GM19023 (cell line): ENCODE results near the gene FSTL4.

Experiments
- ATAC-seq: cut with Tn5 transposase; IDR thresholded peaks from one replicate; pipeline ENCODE4 v1.9.1; 2021; ENCODE audit warnings: mild to moderate bottlenecking, moderate library complexity; ENCODE audit not compliant: unreplicated experiment

FSTL4 gene

GRCh38 chr5:133275631-133276030, 336.7 kb downstream of the FSTL4 start:
- no peak for ATAC-seq

DNA sequence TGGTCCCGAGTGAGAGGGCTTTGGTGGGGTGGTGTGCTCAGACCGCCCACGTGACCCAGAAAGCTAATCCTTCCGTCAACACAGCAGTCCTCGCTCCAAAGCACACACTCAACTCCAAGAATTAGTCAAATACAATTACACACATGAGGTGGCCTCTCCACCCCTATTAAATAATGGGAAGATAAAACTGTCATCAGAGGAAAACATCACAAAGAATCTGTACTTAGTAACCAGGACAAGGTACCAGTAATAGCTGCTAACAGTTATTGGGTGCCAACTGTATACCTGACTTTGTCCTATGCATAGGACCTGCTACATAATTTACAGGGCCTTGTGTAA, 337.8 kb downstream of the FSTL4 start:
- ATAC-seq, result no peak

GRCh38 chr5:133273661-133274596, 338.4 kb downstream of the FSTL4 start:
- ATAC-seq, result no peak

DNA sequence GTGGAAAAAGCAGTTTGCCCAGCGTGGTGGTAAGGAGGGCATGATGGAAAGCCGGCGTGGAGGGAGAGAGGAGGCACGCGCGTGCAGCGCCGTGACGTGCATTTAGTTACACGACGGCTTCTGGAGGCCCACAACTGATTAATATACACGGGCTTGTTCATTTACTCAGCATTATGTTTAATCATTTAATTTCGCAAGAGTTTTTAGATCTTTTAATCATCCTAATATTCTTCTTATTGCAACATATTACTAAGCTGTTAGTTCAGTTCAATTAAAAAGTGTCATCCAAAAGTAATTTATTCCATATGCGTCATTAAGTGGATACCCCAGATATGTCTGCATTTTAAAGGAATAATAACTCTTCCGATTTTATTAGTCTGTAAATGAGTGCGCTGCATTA, 340.0 kb downstream of the FSTL4 start:
- ATAC-seq, result no peak

DNA sequence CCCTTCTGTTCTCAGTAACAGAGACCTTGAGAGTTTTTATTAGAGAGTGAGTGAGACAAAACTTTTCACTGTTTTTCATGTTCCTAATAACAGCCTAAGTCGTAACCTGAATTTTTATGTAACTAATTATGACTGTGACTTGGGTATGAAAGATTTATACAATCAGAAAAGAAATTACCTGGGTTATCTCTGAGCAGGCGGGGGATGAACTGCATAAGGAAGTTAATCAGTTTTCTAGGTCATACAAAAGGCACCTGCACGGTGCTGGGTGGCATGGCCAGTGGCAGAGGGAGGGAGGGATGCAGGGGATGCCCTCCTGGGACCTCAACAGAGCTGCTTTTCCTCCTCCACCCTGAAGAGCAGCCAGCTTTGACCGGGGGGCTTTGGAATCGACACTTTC, 340.7 kb downstream of the FSTL4 start:
- no peak for ATAC-seq

GRCh38 chr5:133269691-133270090, 342.6 kb downstream of the FSTL4 start:
- ATAC-seq, result no peak

- ATAC-seq, result no peak
These were observed 344.7 kb downstream of the FSTL4 start for GRCh38 chr5:133267601-133268000.

DNA sequence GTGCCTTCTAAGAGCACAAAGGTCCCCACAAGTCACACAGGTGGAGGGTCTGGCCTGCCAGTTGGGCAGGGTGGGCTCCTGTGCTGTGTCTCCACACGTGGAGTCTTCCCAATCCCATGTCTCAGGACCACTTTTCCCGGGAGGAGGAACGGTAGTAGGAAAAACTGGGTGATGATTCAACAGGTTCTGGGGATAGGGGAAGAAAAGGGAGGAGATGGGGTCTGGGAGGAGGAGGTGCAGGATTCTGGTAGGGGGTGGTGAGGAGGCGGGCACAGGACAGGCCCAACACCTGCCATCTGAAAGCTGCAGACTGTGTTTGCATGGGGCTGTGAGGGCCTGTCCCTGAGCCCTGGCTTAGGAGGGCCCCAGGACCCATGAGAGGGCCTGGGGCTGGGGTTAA, 345.4 kb downstream of the FSTL4 start:
- no peak for ATAC-seq

- ATAC-seq, result no peak
These were observed 345.8 kb downstream of the FSTL4 start for GRCh38 chr5:133266527-133266878.

GRCh38 chr5:133265720-133266526, 346.4 kb downstream of the FSTL4 start:
- peak; percentile 58 for ATAC-seq

GRCh38 chr5:133265257-133265656, 347.1 kb downstream of the FSTL4 start:
- ATAC-seq, result peak; percentile 25

GRCh38 chr5:133262690-133263089, 349.7 kb downstream of the FSTL4 start:
- no peak for ATAC-seq

DNA sequence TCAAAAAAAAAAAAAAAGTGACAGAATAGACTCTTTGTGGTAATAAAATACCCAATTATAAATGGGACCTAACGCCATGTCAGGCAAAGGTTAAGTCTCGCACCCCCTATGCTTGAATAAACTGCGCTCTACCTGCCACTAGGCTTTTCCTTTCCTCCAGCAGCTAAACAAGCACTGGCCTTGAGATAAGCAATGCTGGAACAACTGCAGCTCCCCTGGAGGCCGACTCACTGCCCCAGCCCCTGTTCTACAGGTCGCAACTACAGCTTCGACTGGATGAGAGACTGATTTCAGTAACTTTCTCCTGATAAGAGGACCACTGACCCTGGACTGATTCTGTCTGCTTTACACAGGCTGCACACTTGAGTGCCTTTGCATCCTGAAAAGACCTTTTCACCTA, 350.3 kb downstream of the FSTL4 start:
- ATAC-seq, result no peak

- ATAC-seq, result no peak
These were observed 351.6 kb downstream of the FSTL4 start for GRCh38 chr5:133260715-133261114.

DNA sequence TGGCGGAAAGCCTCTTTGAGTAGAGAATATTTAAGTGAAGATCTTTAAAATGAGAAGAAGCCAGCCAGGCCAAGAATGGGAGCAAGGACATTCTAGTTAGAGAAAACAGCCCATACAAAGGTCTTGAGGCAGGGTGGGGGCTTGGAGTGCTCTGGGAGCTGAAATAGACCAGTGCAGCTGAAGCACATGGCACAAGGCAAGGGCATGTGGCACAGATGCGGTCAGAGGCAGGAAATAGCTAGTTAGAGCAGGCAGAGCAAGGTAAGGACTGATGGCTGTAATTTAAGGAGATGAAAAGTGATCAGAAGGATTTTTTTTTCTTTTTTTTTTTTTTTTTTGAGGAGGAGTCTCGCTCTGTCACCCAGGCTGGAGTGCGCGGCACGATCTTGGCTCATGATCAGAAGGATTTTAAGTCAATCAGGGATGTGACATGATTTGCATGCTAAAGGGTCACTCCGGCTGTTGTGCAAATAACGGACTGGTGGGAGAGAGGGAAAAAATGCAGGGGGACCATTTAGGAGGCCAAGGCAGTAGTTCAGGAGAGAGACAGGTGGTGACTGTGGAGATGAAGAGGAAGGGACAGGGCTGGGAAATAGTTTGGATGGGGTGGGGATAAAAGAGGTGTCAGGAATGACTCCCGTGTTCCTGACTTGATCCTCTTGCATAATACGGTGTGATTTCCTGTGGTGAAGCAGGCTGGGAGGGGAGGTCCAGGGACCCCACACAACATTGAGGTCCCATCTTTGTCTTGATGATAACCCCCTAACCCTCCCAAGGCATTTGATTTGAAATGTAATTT, 352.9 kb downstream of the FSTL4 start:
- no peak for ATAC-seq

DNA sequence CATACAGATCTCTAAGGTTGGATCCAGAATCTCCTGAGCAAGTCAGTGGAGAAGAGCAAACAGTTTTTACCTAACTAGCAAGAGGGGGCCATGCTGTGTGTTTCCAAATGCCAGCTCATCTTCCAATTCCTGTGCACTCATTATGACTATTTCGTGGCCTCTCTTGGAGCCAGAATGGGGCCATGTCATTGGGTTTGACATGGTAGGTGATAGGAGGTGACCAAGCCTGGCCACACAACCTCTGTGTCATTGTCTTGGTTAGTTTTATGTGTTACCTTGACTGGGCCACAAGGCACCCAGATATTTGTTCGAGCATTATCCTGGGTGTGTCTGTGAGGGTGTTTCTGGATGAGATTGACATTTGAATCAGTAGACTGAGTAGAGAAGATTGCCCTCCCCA, 354.4 kb downstream of the FSTL4 start:
- ATAC-seq, result no peak

DNA sequence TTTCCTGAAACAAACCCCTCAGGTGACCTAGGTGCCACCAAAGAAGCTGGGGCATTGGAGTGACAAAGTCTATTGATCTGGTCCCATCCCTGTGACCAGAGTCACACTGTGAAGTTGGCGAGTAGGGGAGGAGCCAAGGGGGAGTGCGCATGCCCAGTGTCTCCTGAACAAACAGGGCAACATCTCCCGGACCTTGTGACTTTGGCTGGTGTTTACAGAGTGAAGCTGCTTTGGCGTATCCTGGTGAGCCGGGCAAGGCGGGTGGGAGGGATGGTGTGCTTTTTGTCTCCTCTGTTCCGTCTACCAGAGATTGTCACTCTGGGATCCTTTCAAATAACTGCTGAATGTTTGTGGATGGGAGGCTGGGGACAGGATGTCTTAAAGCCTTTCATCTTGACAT, 356.1 kb downstream of the FSTL4 start:
- ATAC-seq, result no peak

DNA sequence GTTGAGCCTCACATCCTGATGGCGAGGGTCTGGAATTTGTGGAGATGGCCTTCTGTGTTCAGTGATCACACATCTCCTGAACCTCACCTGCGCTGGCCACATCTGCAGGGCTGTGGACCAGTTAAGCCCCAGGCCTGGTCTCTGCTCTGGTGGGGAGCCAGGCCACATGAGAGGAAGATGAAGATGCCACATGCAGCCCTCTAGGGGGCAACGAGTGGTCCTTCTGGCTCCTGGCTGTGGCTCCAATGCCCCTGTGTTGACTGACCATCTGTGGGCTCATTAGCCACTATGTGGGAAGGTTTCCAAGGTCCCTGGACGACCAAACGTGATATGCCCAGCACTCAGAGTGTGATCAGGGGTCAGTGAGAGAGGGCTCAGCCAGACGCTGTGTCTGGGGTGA, 357.5 kb downstream of the FSTL4 start:
- no peak for ATAC-seq

GRCh38 chr5:133253671-133254070, 358.7 kb downstream of the FSTL4 start:
- ATAC-seq, result no peak

DNA sequence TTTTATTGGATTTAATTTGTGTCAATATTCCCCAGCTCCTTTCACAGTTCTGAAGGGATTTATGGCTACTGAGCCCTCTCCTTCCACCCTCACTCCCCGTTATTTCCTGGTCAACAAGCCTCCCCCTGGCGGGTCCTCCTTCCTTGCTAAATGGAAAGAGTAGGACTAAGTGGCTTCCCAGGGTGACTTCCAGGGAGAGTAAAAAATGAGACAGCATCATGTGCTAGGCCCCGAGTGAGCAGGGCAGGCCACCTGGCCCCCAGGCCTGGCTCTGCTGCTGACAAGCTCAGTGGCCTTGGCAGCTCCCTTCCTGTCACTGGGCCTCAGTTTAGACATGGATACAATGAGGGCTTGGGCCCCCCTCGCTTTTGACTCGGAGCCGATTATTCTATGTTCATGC, 359.3 kb downstream of the FSTL4 start:
- ATAC-seq, result no peak

- ATAC-seq, result no peak
These were observed 360.2 kb downstream of the FSTL4 start for GRCh38 chr5:133252133-133252480.
